ENCODE measurements around the gene AACS.
"Not testable (repeated sequence)": the region's sequence is repeated elsewhere in the genome, so short reads cannot be mapped to it uniquely, and the experiment has no call there.

Gene AACS

DNA sequence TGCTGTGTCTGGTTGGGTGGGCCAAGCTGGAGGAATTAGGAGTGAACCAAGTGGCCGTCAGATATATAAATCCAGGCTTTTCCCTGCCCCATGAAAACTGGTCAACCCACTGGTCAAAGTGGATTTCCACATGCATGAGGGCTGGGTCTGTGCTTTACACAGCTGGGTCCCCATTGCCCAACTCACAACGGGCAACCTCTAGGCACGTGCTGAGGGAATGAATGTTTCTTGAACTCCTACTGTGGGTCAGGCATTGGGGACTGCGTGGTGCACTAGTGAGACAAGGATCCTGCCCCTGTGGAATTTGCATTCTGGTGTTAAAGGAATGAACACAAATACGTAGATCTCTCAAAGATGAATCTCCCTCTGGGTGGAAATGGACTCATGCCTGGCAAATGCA, 7.5 kb upstream of the AACS start:
- no peak for DNase-seq

DNA sequence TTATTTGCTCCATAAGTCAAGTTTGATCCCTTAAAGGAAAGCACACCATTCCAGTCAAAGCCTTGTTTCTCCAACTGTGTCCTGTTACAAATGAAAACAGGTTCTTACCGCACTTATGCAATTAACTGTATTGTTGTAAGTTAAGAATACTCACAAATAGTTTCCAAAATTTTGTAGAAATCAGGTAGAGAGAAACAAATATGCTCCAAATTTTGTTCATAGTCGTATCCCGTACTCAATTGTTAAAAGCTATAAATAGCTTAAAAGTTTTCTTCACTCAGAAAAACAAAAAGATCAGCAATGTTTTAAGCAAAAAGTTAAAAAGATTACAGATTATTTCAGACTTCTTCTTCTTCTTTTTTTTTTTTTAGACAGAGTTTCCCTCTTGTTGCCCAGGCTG, 4.0 kb upstream of the AACS start:
- no peak for DNase-seq

DNA sequence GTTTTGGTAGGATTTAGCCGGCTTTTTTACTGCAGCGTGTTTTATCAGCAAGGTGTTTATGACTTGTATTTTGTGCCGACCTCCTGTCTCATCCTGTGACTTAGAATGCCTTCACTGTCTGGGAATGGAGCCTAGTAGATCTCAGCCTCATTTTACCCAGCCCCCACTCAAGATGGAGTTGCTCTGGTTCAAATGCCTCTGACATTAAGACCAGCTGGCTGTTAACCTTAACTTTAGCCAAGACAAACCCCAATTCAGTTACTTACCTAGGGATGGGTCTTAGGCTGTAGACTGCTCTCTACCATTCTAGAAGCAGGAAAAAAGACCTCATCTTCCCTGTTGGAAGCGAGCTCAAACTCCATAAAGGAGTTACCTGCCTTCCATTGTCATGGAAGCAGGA, 1.7 kb upstream of the AACS start:
- not testable (repeated sequence) for DNase-seq

GRCh38 chr12:125064492-125064891, 743 bp upstream of the AACS start:
- no peak for DNase-seq

GRCh38 chr12:125065919-125066570, 810 bp downstream of the AACS start:
- DNase-seq = no peak

- no peak for DNase-seq
Observed at GRCh38 chr12:125068391-125068790, 3.2 kb downstream of the AACS start.

GRCh38 chr12:125069616-125070015, 4.4 kb downstream of the AACS start:
- no peak for DNase-seq

GRCh38 chr12:125070112-125070511, 4.9 kb downstream of the AACS start:
- DNase-seq = no peak

DNA sequence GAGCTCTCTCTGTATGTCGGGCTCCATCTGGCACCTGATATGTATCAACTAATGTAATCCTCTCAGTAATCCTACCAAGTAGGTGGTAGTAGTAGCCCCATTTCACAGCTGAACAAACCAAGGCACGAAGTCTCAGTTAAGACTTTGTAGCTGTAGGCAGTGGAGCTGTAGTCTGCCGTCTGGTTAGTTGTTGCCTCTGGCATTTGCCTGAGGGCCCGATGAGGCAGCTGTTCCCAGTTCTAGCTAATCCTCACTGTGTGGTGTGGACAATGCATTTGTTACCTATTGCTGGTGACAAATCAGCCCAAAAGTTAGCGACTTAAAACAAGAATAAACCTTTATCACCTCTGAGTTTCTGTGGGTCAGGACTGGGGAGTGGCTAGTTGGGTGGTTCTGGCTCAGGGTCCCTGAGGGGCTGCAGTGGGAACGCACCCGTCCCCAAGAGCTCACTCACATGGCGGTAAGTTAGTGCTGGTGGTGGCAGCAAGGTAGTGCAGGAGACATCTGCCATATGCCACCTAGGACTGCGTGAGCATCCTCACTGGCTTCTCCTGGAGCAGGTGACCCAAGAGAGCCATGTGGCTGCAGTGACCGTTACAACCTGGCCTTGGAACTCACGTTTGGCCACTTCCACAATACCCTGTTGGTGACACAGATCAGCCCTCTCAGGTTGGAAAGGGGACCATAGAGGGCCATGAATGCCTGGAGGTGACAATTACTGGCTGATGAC, 5.6 kb downstream of the AACS start:
- DNase-seq = no peak

DNA sequence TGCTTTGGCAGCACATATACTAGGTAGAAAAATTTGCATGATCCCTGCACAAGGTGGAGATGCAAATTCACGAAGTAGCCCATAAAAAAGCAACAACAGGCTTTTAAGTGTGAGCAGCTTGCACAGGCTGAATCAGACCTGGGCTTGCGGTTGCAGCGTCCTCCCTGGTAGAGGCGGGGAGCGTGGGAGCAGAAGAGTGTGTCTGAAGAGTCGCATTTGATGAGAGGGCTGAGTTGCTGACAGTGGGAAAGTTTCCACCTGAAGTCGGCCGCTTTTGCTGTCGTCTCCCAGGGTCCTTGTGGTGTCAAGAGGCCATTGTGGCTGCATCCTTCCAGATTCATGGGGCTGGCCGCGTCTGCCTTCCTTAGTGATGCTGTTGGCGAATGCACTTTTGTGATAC, 6.2 kb downstream of the AACS start:
- no peak for DNase-seq

DNA sequence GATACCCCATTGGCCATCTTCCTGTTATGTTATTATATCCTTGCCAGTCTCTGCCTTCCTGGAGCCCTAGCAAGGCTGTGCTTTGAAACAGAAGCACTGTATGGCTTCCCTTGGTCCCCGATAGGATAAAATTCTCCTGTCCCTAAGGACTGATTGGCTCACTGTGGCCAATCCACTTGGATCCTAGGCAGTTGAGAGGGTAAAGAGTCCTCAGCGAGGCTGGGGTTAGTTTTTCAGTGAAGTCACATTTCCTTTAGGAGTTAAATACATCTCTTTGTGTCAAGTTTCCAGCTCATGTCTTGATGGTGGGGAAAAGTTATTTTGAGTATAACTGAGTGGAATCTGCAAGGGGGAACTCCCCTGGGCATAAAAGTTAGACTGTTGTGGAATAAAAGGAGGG, 7.3 kb downstream of the AACS start:
- no peak for DNase-seq

DNA sequence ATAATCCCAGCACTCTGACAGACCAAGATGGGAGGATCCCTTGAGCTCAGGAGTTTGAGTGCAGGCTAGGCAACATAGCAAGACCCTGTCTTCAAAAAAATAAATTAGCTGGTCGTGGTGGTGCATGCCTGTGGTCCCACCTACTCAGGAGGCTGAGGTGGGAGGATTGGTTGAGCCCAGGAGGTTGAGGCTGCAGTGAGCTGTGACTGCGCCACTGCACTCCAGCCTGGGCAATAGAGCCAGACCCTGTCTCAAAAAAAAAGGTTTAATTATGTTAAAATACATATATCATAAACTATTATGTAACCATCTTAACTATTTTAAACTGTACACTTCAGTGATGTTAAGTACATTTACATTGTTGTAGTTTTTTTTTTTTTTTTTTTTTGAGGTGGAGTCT, 9.1 kb downstream of the AACS start:
- not testable (repeated sequence) for DNase-seq

GRCh38 chr12:125076103-125076502, 10.9 kb downstream of the AACS start:
- DNase-seq = no peak

GRCh38 chr12:125079084-125079483, 13.8 kb downstream of the AACS start:
- no peak for DNase-seq

GRCh38 chr12:125079648-125080645, 14.7 kb downstream of the AACS start:
- DNase-seq = no peak

DNA sequence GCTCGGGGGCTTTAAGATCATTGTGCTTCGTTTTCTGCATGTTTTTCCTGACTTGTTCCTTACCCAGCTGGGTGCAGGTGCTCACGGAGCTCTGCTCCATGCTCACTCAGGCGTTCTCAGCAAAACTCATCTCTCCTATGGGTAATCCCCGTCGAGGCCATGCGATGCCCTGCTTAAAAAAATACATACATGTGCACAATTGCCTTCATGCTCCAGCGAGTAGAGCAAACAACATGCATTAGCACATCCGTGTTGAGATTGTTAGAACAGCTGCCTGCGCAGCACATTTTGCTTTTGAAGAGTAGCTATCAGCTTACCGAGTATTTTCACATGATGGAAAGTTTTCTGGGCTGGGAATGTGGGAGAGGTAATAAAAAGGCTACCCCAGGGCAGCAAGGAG, 16.2 kb downstream of the AACS start:
- DNase-seq = peak; percentile 98

DNA sequence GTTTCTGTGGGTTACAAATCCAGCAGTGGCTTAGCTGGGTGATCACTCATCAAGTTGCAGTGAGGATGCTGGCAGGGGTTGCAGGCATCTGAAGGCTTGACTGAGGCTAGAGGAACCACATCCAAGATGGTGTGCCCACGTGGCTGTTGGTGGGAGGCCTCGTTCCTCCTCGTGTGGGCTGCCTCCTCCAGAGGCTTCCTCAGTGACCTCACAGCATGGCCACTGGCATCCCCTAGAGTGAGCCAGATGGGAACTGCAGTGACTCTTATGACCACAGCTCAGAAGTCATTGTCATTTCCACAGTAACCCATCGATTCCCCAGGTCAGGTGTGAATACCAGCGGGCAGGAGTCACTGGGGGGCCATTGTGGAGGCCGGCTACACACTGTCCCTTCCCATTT, 17.8 kb downstream of the AACS start:
- no peak for DNase-seq

DNA sequence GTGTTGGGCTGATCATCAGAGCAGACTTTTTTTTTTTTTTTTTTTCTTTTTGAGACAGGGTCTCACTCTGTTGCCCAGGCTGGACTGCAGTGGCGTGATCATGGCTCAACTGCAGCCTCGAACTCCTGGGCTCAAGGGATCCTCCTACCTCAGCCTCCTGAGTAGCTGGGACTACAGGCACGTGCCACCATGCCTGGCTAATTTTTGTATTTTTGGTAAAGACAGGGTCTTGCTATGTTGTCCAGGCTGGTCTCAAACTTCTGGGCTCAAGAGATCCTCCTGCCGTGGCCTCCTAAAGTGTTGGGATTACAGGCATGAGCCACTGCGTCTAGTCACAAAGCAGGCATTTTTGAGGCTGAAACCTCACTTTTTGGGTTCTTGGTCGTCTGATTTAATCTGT, 23.0 kb downstream of the AACS start:
- DNase-seq = not testable (repeated sequence)

GRCh38 chr12:125089083-125089482, 23.8 kb downstream of the AACS start:
- DNase-seq = no peak

- no peak for DNase-seq
Observed at GRCh38 chr12:125089626-125090025, 24.4 kb downstream of the AACS start.

DNA sequence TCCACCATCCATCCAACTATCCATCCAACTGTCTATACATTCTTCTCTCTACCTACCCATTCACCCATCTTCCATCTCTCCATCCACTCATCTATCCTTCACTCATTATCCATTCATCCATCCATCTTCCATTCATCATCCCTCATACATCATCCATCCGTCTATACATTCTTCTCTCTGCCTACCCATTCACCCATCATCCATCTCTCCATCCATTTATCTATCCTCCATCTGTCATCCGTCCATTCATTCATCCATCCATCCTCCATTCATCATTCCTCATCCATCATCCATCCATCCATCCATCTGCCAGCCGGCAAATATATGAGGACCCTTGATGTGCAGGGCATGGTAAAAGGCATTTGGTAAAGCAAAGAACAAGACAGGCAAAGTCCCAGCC, 25.2 kb downstream of the AACS start:
- DNase-seq = no peak

- DNase-seq = no peak
Observed at GRCh38 chr12:125091401-125091800, 26.2 kb downstream of the AACS start.

GRCh38 chr12:125092108-125092871, 27.1 kb downstream of the AACS start:
- DNase-seq = no peak
